ENCODE measurements around the gene SLC26A2. TPM values are rescaled to one million over a fixed set of nuclear protein-coding genes. Genes with fewer than 3 reads are reported as not detected.
A peak's percentile ranks its signal among the peaks of the same experiment; 100 is the strongest.

SLC26A2 gene
- total and polyA plus RNA-seq, 2 of the 8 experiments (the other 6 are each of a cell fraction or from before 2014, with no cell fraction given): 3.7 to 11.4 TPM

- Histone ChIP-seq H4K20me1 (replicated peaks in 1 of 2; ENCODE audit: control insufficient read depth in 1 of 2, insufficient read depth in 2 of 2, low read length in 2 of 2) (peaks cover 3 to 18% of the 10 kb centered on the region in 2 experiments), H2AFZ (ENCODE audit: low read length) (peak within 1 kb of the TSS; percentile 95), H3K56ac (replicated peaks; ENCODE audit: insufficient read length, low read depth, low read length) (peak within 1 kb of the TSS; percentile 81), H4K5ac (ENCODE audit: insufficient read length, low read depth, low read length) (peak within 1 kb of the TSS; percentile 81), H2BK5ac (ENCODE audit: low read depth, low read length) (peak within 1 kb of the TSS; percentile 80), H3K9ac (replicated peaks in 1 of 4; ENCODE audit: extremely low read depth in 1 of 4, low read depth in 3 of 4, low read length in 3 of 4) (peak within 1 kb of the TSS; percentile 74 to 91 (median 88)), H2BK15ac (ENCODE audit: low read length) (no peak within 1 kb of the TSS), H4K8ac (ENCODE audit: extremely low read depth, insufficient read depth, low read length) (peak within 1 kb of the TSS; percentile 97; the same call in 1 of the 2 replicates), H3K4ac (replicated peaks; ENCODE audit: insufficient read length, low read depth, low read length) (peak within 1 kb of the TSS; percentile 19), H2AK5ac (ENCODE audit: low read depth, low read length) (no peak within 1 kb of the TSS; the same call in 1 of the 2 replicates), H3K79me1 (ENCODE audit: low read depth, low read length) (peaks cover 5% of the 10 kb centered on the region; the same call in 1 of the 2 replicates), H2BK120ac (replicated peaks; ENCODE audit: low read depth, low read length) (no peak within 1 kb of the TSS), H3K4me3 (ENCODE audit: extremely low read depth in 1 of 4, insufficient read depth in 2 of 4, low read depth in 3 of 4, low read length in 4 of 4) (peak within 1 kb of the TSS; percentile 54 to 92 (median 89)), H4K91ac (replicated peaks; ENCODE audit: insufficient read length, low read length) (peak within 1 kb of the TSS; percentile 29), H3K4me1 (replicated peaks in 1 of 4; ENCODE audit: control insufficient read depth in 3 of 4, insufficient read depth in 4 of 4, low read length in 3 of 4) (peaks cover 0 to 4% (median 2%) of the 10 kb centered on the region in 4 experiments; a peak in 4 of 7 replicates), H3K79me2 (ENCODE audit: control insufficient read depth in 1 of 2, insufficient read depth in 2 of 2, low read length in 2 of 2) (peaks cover 5 to 36% of the 10 kb centered on the region in 2 experiments), H3K23ac (ENCODE audit: insufficient read length) (no peak within 1 kb of the TSS), H2BK20ac (ENCODE audit: low read length) (no peak within 1 kb of the TSS), H3K4me2 (ENCODE audit: insufficient read depth in 1 of 2, low read depth in 2 of 2, low read length in 2 of 2) (peak within 1 kb of the TSS; percentile 92 to 94), H2BK12ac (ENCODE audit: low read depth, low read length) (peak within 1 kb of the TSS; percentile 10), H3K23me2 (ENCODE audit: low read depth, low read length) (peaks cover 14% of the 10 kb centered on the region), H3K27ac (ENCODE audit: low read depth, low read length) (peak within 1 kb of the TSS; percentile 95), H3K18ac (ENCODE audit: extremely low read depth, low read length) (peak within 1 kb of the TSS; percentile 73), H3K14ac (ENCODE audit: insufficient read length) (no peak within 1 kb of the TSS), H3K36me3 (ENCODE audit: control insufficient read depth in 2 of 4, insufficient read depth in 4 of 4, low read length in 3 of 4) (peaks cover 0 to 5% (median 0%) of the 10 kb centered on the region in 4 experiments; a peak in 3 of 8 replicates), H3K9me3 (ENCODE audit: insufficient read depth in 2 of 2, low read depth in 1 of 2, low read length in 1 of 2) (no peaks in the 10 kb centered on the region), H3K27me3 (replicated peaks in 1 of 4; ENCODE audit: control insufficient read depth in 3 of 4, extremely low read depth in 1 of 4, insufficient read depth in 3 of 4, low read length in 3 of 4) (no peaks in the 10 kb centered on the region)
- ChIA-PET POLR2A (ENCODE audit: partially characterized antibody) (interaction anchor here (0.7 to 1.8 kb wide), 5 partner anchors 10 to 64 kb away, joined by 3 to 8 read pairs (median 4); no protein-coding TSS in a partner anchor), CTCF (ENCODE audit: partially characterized antibody) (interaction anchor here (0.7 to 4.7 kb wide), 7 partner anchors 9 to 162 kb away, joined by 3 to 20 read pairs (median 4); partner anchors contain the start of gene SLC26A2)
- WGBS, 2 experiments (ENCODE audit: extremely low coverage in 1 of 2, insufficient coverage in 1 of 2, insufficient read length in 1 of 2, insufficient replicate concordance in 2 of 2, low coverage in 1 of 2, low lambda C conversion rate in 2 of 2, missing lambda C conversion rate in 1 of 2): 2% methylated on average over 65 of the region's 72 CpGs; no CpG with 5 or more reads in 1 of the 2 experiments
- FAIRE-seq (no peak), DNase-seq (ENCODE audit: low read depth in 1 of 2, low spot score in 2 of 2) (peak; percentile 90 to 93)
- TF ChIP-seq SP2 (IDR thresholded peaks at IDR 0.05; ENCODE audit: low read length): no peak
- TF ChIP-seq CREB1 (IDR thresholded peaks at IDR 0.05): peak; percentile 95
- TF ChIP-seq SP1 (IDR thresholded peaks at IDR 0.05; ENCODE audit: low read depth, low read length): no peak
- no peak for TF ChIP-seq RNF2 (IDR thresholded peaks at IDR 0.05; ENCODE audit: borderline replicate concordance, low read depth, low read length, missing control alignments, poor library complexity, severe bottlenecking)
- TF ChIP-seq KDM1A (IDR thresholded peaks at IDR 0.05; ENCODE audit: borderline replicate concordance, low read length): no peak
- TF ChIP-seq CHD1 (IDR thresholded peaks at IDR 0.05; ENCODE audit: low read depth, low read length): no peak
- no peak for TF ChIP-seq CEBPB (IDR thresholded peaks at IDR 0.05; ENCODE audit: low read depth, low read length)
- peak; percentile 78 for TF ChIP-seq NRF1 (IDR thresholded peaks at IDR 0.05; ENCODE audit: low read depth, low read length)
- no peak for TF ChIP-seq BCL11A (IDR thresholded peaks at IDR 0.05; ENCODE audit: low read depth in 2 of 2, low read length in 2 of 2)
- no peak; a peak in 1 of 3 replicates for TF ChIP-seq EP300 (IDR thresholded peaks at IDR 0.05; ENCODE audit: borderline replicate concordance in 1 of 2, low read depth in 2 of 2, low read length in 2 of 2)
- TF ChIP-seq RBBP5 (IDR thresholded peaks at IDR 0.05; ENCODE audit: borderline replicate concordance, low read depth, low read length): peak; percentile 71; the same call in 1 of the 2 replicates
- no peak for TF ChIP-seq FOSL1 (IDR thresholded peaks at IDR 0.05; ENCODE audit: insufficient read depth, low read depth, low read length)
Observed at GRCh38 chr5:150000256-150000989, 39.9 kb downstream of the SLC26A2 start, which contains the start of the genes HMGXB3 and TIGD6. Gene HMGXB3, plus strand, starts transcription at chr5:150000739. Its CDS starts 4,114 bp downstream, at chr5:150004853. Gene TIGD6, minus strand, starts transcription at chr5:150000654. Its CDS starts 4,306 bp downstream, at chr5:149996348.
